GM12878 (cell line): ENCODE results near the gene FAM174A. TPM values are rescaled to one million over a fixed set of nuclear protein-coding genes. Genes with fewer than 3 reads are reported as not detected.
A peak's percentile ranks its signal among the peaks of the same experiment; 100 is the strongest.

ENCODE experiments used
- ATAC-seq: fragments of 200-7000 bp; cut with Tn5 transposase; 3 replicates; pipeline ENCODE4 v1.9.1; 2020; ENCODE audit warnings: mild to moderate bottlenecking, moderate library complexity
- BruUV-seq: library from RNA; stranded (reverse); fragments of 400-500 nt; replicated peaks from 2 replicates; lab custom pipeline; 2021; lab: Mats Ljungman, UMichigan
- CTCF ChIA-PET: fragments of 300-600 bp; sonication (Branson Sonifier 250); formaldehyde crosslinking; extraction: SDS; loops from one replicate; lab custom pipeline; 2021; ENCODE audit warnings: inconsistent platforms; lab: Yijun Ruan, JAX
- POLR2A ChIA-PET: fragments of 350-600 bp; formaldehyde crosslinking; extraction: SDS; loops from one replicate; lab custom pipeline; 2021; ENCODE audit warnings: inconsistent platforms; lab: Charles Lee
- RAD21 ChIA-PET: fragments of 300-600 bp; sonication (Branson Sonifier 250); formaldehyde crosslinking; loops from one replicate; lab custom pipeline; 2023; ENCODE audit warnings: antibody characterized with exemption; ENCODE audit not compliant: unreplicated experiment; lab: Charles Lee
- SMC1A ChIA-PET: fragments of 300-600 bp; sonication (Branson Sonifier 250); formaldehyde crosslinking; loops from one replicate; lab custom pipeline; 2023; ENCODE audit not compliant: unreplicated experiment, uncharacterized antibody; lab: Charles Lee
- DNase-seq: peaks from one replicate; pipeline ENCODE4 v3.0.0-alpha.2; 2011; ENCODE audit warnings: low read depth, low spot score
- FAIRE-seq: peaks from 3 replicates; lab custom pipeline; 2011; peaks lifted over from hg19 to GRCh38; lab: Jason Lieb, UNC
- H2AFZ ChIP-seq: 2 replicates; pipeline ENCODE4 v1.6.0; 2011; ENCODE audit warnings: low read depth, low read length, control low read depth; ENCODE audit not compliant: control insufficient read depth
- H3K27ac ChIP-seq: 2 replicates; pipeline ENCODE4 v1.5.1; 2011; ENCODE audit warnings: control low read depth; ENCODE audit not compliant: control insufficient read depth, insufficient read depth
- H3K27me3 ChIP-seq, 2 experiments: replicated peaks in 1 of 2; 2 replicates each; pipeline versions ENCODE4 v1.6.0 to v1.6.1; 2011; ENCODE audit warnings: low read length in 1 of 2; ENCODE audit not compliant: control insufficient read depth in 2 of 2, insufficient read depth in 2 of 2
- H3K36me3 ChIP-seq, 2 experiments: 2 replicates each; pipeline ENCODE4 v1.5.1; 2011; ENCODE audit warnings: low read length in 1 of 2; ENCODE audit not compliant: control insufficient read depth in 2 of 2, insufficient read depth in 2 of 2
- H3K4me1 ChIP-seq: 2 replicates; pipeline ENCODE4 v1.6.1; 2011; ENCODE audit warnings: mild to moderate bottlenecking, low read length, moderate library complexity, mixed read lengths; ENCODE audit not compliant: control insufficient read depth, insufficient read depth
- H3K4me2 ChIP-seq: 2 replicates; pipeline ENCODE4 v1.6.0; 2011; ENCODE audit warnings: control low read depth; ENCODE audit not compliant: control insufficient read depth, insufficient read depth
- H3K4me3 ChIP-seq: fragments of 200-600 bp; sonication (generic); 2 replicates; pipeline ENCODE4 v1.5.1; 2016
- H3K79me2 ChIP-seq: 2 replicates; pipeline ENCODE4 v1.6.0; 2011; ENCODE audit warnings: low read length; ENCODE audit not compliant: control insufficient read depth, insufficient read depth
- H3K9ac ChIP-seq: 2 replicates; pipeline ENCODE4 v1.8.0; 2011; ENCODE audit warnings: low read length, control low read depth, mixed read lengths; ENCODE audit not compliant: control insufficient read depth, insufficient read depth
- H3K9me3 ChIP-seq: replicated peaks from 3 replicates; pipeline ENCODE4 v1.5.1; 2011; ENCODE audit warnings: mild to moderate bottlenecking, low read length; ENCODE audit not compliant: control insufficient read depth, insufficient read depth
- H4K20me1 ChIP-seq: 2 replicates; pipeline ENCODE4 v1.6.0; 2011; ENCODE audit not compliant: control insufficient read depth, insufficient read depth
- BCL11A ChIP-seq: IDR thresholded peaks from 2 replicates; pipeline ENCODE4 v1.6.1; 2011; ENCODE audit warnings: low read depth, low read length
- CEBPB ChIP-seq, 2 experiments: fragments of 150-350 bp in 1 of 2; IDR thresholded peaks; 2 replicates each; pipeline ENCODE4 v1.6.1; 2012 to 2014; ENCODE audit warnings: low read depth in 2 of 2, low read length in 2 of 2, borderline replicate concordance in 1 of 2, inconsistent platforms in 1 of 2
- DPF2 ChIP-seq: fragments of 450-650 bp; IDR thresholded peaks from 2 replicates; pipeline ENCODE4 v1.6.1; 2017; ENCODE audit warnings: mild to moderate bottlenecking
- EZH2 ChIP-seq: IDR thresholded peaks from 2 replicates; pipeline ENCODE4 v1.6.1; 2012; ENCODE audit warnings: low read depth, mild to moderate bottlenecking, control low read depth, inconsistent platforms, low read length, borderline replicate concordance; ENCODE audit not compliant: control insufficient read depth
- IKZF2 ChIP-seq, 2 experiments: fragments of 450-650 bp; IDR thresholded peaks; 2 replicates each; pipeline ENCODE4 v1.6.1; 2017; ENCODE audit warnings: mild to moderate bottlenecking in 2 of 2, moderate library complexity in 2 of 2
- NR2C2 ChIP-seq: IDR thresholded peaks from 2 replicates; pipeline ENCODE4 v1.6.1; 2011; ENCODE audit warnings: borderline replicate concordance, low read depth; ENCODE audit not compliant: control insufficient read depth, insufficient read length
- STAT1 ChIP-seq: fragments of 450-650 bp; conservative IDR thresholded peaks from 2 replicates; pipeline ENCODE4 v1.6.1; 2014; ENCODE audit warnings: antibody characterized with exemption, mild to moderate bottlenecking
- TBL1XR1 ChIP-seq: IDR thresholded peaks from 2 replicates; pipeline ENCODE4 v1.6.1; 2012; ENCODE audit warnings: low read depth, low read length, improper control_type of control experiment
- ZNF24 ChIP-seq: fragments of 450-650 bp; IDR thresholded peaks from 2 replicates; pipeline ENCODE4 v1.6.1; 2017; ENCODE audit warnings: antibody characterized with exemption, mild to moderate bottlenecking
- WGBS: methylation state at CpG from one replicate; pipeline ENCODE4 v1.1.6; 2016; ENCODE audit warnings: low lambda C conversion rate; ENCODE audit not compliant: insufficient replicate concordance, insufficient coverage; ENCODE audit errors: missing lambda C conversion rate; 5-methylcytosine and 5-hydroxymethylcytosine counted together
- in situ Hi-C: fragments of 300-500 bp; cut with MboI; formaldehyde crosslinking; loops from 9 replicates; pipeline ENCODE4 v1.14.3; 2018; ENCODE audit warnings: mixed read lengths
- intact Hi-C: fragments of 100-400 bp; cut with micrococcal nuclease; formaldehyde crosslinking; loops from one replicate; pipeline ENCODE4 v1.14.2; 2022; ENCODE audit not compliant: unreplicated experiment
- polyA plus RNA-seq, 11 experiments: library from polyadenylated mRNA; depleted of rRNA in 4 of 11; unstranded in 6 of 11; stranded (reverse) in 5 of 11; fragments of >200 nt; fragmentation: Nextera tagmentation in 4 of 11; fragmentation: Illumina TruSeq in 1 of 11; extraction: Ambion mirVana in 4 of 11; extraction: Trizol in 1 of 11; gene quantifications; 1 replicate in 1 of 11; 2 replicates in 10 of 11; pipeline versions ENCODE4 v1.2.1 to v1.2.3, GENCODE V29; 2011 to 2016; ENCODE audit warnings: inconsistent platforms in 2 of 11, missing spikeins in 2 of 11, low read depth in 1 of 11
- total RNA-seq, 4 experiments: library from RNA; depleted of rRNA in 3 of 4; stranded (reverse); fragments of >200 nt in 3 of 4; fragmentation: Illumina TruSeq in 1 of 4; extraction: Trizol in 1 of 4; gene quantifications; 2 replicates each; pipeline versions ENCODE4 v1.2.1 to v1.2.3, GENCODE V29; 2013 to 2021
- TF ChIP-seq, protein P1 (sequence below): fragments of 450-650 bp; IDR thresholded peaks from 2 replicates; pipeline ENCODE4 v1.6.1; 2018; ENCODE audit warnings: borderline replicate concordance, mild to moderate bottlenecking; ENCODE audit not compliant: partially characterized antibody
- TF ChIP-seq, protein P2 (sequence below): IDR thresholded peaks from 2 replicates; pipeline ENCODE4 v1.6.1; 2012; ENCODE audit warnings: low read length, inconsistent platforms

FAM174A gene
- total and polyA plus RNA-seq, 10 of the 15 experiments (the other 5 are each of a cell fraction or from before 2014, with no cell fraction given), result 1.4 to 12.1 (median 6.0) TPM

DNA sequence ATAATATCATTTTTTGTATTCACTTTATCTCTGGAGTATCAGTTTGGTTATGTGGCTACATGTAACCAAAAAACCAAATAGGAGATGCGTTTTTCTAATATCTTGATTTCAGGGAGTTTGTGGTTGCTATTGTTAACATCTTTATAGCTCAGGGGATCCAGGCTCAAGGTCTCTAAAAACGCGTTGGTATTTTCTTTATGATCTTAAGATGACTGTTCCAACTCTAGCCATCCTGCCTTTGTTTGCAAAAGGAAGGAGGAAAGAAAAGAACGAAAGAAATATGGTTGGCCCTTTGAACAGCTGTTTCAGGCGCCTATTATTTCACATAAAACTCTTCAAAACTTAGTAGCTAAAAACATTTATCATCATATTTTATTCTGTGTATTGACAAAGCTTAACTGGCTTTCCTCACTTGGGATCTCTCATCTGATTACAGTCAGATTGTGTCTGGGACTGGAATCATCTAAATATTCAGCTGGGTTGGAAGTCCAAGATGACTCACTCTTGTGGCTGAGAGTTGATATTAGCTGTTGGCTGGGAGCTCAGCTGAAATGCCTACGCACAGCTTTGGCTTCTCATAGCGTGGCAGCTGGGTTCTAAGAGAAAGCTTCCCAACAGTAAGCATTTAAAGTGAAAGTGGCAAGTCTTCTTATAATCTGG lies 60.1 kb downstream of the FAM174A start:
- H3K4me2 ChIP-seq, result no peak overlapping the region
- H3K9ac ChIP-seq, result no peak overlapping the region
- H3K4me1 ChIP-seq, result no peaks in the 10 kb centered on the region
- CTCF ChIA-PET, result interaction anchor here (0.5 to 1.3 kb wide), 3 partner anchors 8 to 697 kb away, joined by 3 to 4 read pairs (median 4); no protein-coding TSS in a partner anchor
- 90% methylated on average over 7 of the region's 7 CpGs for WGBS
- H3K36me3 ChIP-seq, result no peaks in the 10 kb centered on the region
- in situ Hi-C loops (no loop called here), intact Hi-C loops (no loop called here)
- FAIRE-seq (no peak), DNase-seq (no peak), ATAC-seq (peak; percentile 22; the same call in 1 of the 3 replicates)
- no peak for TF ChIP-seq TBL1XR1
- no peak for TF ChIP-seq CEBPB (IDR thresholded peaks at IDR 0.05; ENCODE audit: borderline replicate concordance in 1 of 2, low read depth in 2 of 2, low read length in 2 of 2)
- TF ChIP-seq ZNF24, result no peak
- TF ChIP-seq EZH2, result no peak
- TF ChIP-seq, protein P1, sequence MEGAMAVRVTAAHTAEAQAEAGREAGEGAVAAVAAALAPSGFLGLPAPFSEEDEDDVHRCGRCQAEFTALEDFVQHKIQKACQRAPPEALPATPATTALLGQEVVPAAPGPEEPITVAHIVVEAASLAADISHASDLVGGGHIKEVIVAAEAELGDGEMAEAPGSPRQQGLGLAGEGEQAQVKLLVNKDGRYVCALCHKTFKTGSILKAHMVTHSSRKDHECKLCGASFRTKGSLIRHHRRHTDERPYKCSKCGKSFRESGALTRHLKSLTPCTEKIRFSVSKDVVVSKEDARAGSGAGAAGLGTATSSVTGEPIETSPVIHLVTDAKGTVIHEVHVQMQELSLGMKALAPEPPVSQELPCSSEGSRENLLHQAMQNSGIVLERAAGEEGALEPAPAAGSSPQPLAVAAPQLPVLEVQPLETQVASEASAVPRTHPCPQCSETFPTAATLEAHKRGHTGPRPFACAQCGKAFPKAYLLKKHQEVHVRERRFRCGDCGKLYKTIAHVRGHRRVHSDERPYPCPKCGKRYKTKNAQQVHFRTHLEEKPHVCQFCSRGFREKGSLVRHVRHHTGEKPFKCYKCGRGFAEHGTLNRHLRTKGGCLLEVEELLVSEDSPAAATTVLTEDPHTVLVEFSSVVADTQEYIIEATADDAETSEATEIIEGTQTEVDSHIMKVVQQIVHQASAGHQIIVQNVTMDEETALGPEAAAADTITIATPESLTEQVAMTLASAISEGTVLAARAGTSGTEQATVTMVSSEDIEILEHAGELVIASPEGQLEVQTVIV, result no peak
- no peak for TF ChIP-seq STAT1
- no peak for TF ChIP-seq NR2C2
- TF ChIP-seq BCL11A, result no peak
- TF ChIP-seq IKZF2 (IDR thresholded peaks at IDR 0.05), result no peak
- no peak for TF ChIP-seq DPF2
- TF ChIP-seq, protein P2, sequence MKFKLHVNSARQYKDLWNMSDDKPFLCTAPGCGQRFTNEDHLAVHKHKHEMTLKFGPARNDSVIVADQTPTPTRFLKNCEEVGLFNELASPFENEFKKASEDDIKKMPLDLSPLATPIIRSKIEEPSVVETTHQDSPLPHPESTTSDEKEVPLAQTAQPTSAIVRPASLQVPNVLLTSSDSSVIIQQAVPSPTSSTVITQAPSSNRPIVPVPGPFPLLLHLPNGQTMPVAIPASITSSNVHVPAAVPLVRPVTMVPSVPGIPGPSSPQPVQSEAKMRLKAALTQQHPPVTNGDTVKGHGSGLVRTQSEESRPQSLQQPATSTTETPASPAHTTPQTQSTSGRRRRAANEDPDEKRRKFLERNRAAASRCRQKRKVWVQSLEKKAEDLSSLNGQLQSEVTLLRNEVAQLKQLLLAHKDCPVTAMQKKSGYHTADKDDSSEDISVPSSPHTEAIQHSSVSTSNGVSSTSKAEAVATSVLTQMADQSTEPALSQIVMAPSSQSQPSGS, result no peak
- no peaks in the 10 kb centered on the region; the same call in 2 of the 3 replicates for H3K9me3 ChIP-seq
- no peaks in the 10 kb centered on the region for H3K27me3 ChIP-seq
- BruUV-seq, result no TSS peak
- RAD21 ChIA-PET, result no interaction called here
- no peaks in the 10 kb centered on the region for H4K20me1 ChIP-seq
- H3K27ac ChIP-seq, result no peak overlapping the region
- POLR2A ChIA-PET, result interaction anchor here (0.9 kb wide), 1 partner anchor 12 kb away, joined by 3 read pairs; no protein-coding TSS in a partner anchor
- no peak overlapping the region for H2AFZ ChIP-seq
- H3K79me2 ChIP-seq, result no peaks in the 10 kb centered on the region
- SMC1A ChIA-PET, result interaction anchor here (0.7 to 1.7 kb wide), 3 partner anchors 10 to 306 kb away, joined by 3 to 7 read pairs (median 3); no protein-coding TSS in a partner anchor
- H3K4me3 ChIP-seq, result no peak overlapping the region
